Fibroblast of lung (primary cell): ENCODE data around the gene ZFR. TPM values are rescaled to one million over a fixed set of nuclear protein-coding genes. Genes with fewer than 3 reads are reported as not detected.

Experiments used
- DNase-seq, 2 donors: peaks; one replicate each; pipeline versions ENCODE4 v3.0.0 to v3.0.0-alpha.2; 2010; ENCODE audit warnings: low read depth in 2 of 2
- H2AFZ ChIP-seq: 2 replicates; pipeline ENCODE4 v1.5.1; 2012; ENCODE audit warnings: low read length, control low read depth, inconsistent platforms
- H3K27ac ChIP-seq: 2 replicates; pipeline ENCODE4 v1.5.1; 2011; ENCODE audit warnings: low read length, control low read depth; ENCODE audit not compliant: insufficient read depth
- H3K27me3 ChIP-seq: 2 replicates; pipeline ENCODE4 v1.5.1; 2011; ENCODE audit warnings: mild to moderate bottlenecking, low read length; ENCODE audit not compliant: control insufficient read depth, insufficient read depth
- H3K36me3 ChIP-seq: 2 replicates; pipeline ENCODE4 v1.5.1; 2011; ENCODE audit warnings: low read length; ENCODE audit not compliant: control insufficient read depth, insufficient read depth
- H3K4me1 ChIP-seq: 2 replicates; pipeline ENCODE4 v1.5.1; 2011; ENCODE audit warnings: low read length; ENCODE audit not compliant: control insufficient read depth, insufficient read depth; ENCODE audit errors: extremely low read depth
- H3K4me2 ChIP-seq: 2 replicates; pipeline ENCODE4 v1.5.1; 2011; ENCODE audit warnings: low read length, control low read depth; ENCODE audit not compliant: insufficient read depth; ENCODE audit errors: extremely low read depth
- H3K4me3 ChIP-seq, 4 experiments: fragments of 200-600 bp in 1 of 4; sonication (generic) in 1 of 4; replicated peaks in 1 of 4; 2 replicates each; pipeline ENCODE4 v1.5.1; 2011 to 2016; ENCODE audit warnings: low read length in 4 of 4, low read depth in 3 of 4, mild to moderate bottlenecking in 3 of 4, control low read depth in 2 of 4, inconsistent platforms in 1 of 4, mixed read lengths in 1 of 4; ENCODE audit not compliant: insufficient read depth in 1 of 4; ENCODE audit errors: control extremely low read depth in 1 of 4
- H3K79me2 ChIP-seq: 2 replicates; pipeline ENCODE4 v1.5.1; 2012; ENCODE audit warnings: mild to moderate bottlenecking, low read length, inconsistent platforms; ENCODE audit not compliant: control insufficient read depth, insufficient read depth
- H3K9ac ChIP-seq: 2 replicates; pipeline ENCODE4 v1.5.1; 2011; ENCODE audit warnings: mild to moderate bottlenecking, low read length, control low read depth; ENCODE audit not compliant: insufficient read depth
- H3K9me3 ChIP-seq: 2 replicates; pipeline ENCODE4 v1.5.1; 2012; ENCODE audit warnings: low read depth, low read length; ENCODE audit not compliant: control insufficient read depth, insufficient read depth
- H4K20me1 ChIP-seq: 2 replicates; pipeline ENCODE4 v1.5.1; 2011; ENCODE audit warnings: low read length; ENCODE audit not compliant: control insufficient read depth, insufficient read depth; ENCODE audit errors: extremely low read depth
- EZH2 ChIP-seq: IDR thresholded peaks from 2 replicates; pipeline ENCODE4 v1.5.1; 2012; ENCODE audit warnings: low read length, control low read depth, mild to moderate bottlenecking; ENCODE audit errors: missing control alignments
- polyA plus RNA-seq, 2 donors: library from polyadenylated mRNA; depleted of rRNA in 1 of 2; stranded (reverse) in 1 of 2; unstranded in 1 of 2; fragments of >200 nt; gene quantifications; 2 replicates each; pipeline ENCODE4 v1.2.1, GENCODE V29; 2011 to 2012; ENCODE audit warnings: missing spikeins in 1 of 2
- total RNA-seq: library from RNA; depleted of rRNA; stranded (reverse); fragments of >200 nt; gene quantifications from 2 replicates; pipeline ENCODE4 v1.2.1, GENCODE V29; 2014
- TF ChIP-seq, protein P1 (sequence below), 2 donors: IDR thresholded peaks in 1 of 2; conservative IDR thresholded peaks in 1 of 2; 1 replicate in 1 of 2; 2 replicates in 1 of 2; pipeline ENCODE4 v1.5.1; 2011 to 2012; ENCODE audit warnings: low read length in 2 of 2, control low read depth in 1 of 2, inconsistent platforms in 1 of 2, low read depth in 1 of 2, mild to moderate bottlenecking in 1 of 2

Gene ZFR
- total and polyA plus RNA-seq, 2 donors (not counting 1 experiment from before 2014, with no cell fraction given) = 56.8 to 113 TPM

DNA sequence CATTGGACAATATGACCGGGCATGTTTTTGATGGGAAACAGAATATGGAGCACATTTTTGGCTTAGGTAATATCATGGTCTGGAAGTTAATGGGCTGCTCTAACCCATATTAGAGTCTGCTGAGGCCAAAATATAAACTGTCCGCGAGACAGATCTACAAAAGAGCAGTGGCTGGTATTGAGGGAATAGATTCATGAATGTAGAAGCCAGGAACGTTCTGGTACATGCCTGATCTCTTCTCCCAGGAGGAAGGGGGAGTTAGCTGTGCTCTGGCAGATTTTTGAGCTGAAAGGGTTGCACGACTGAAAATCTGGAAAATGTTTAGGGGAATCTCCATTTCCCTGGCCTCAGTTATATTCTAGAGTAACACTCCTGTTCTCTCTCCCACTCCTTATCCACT lies 42.9 kb upstream of the ZFR start:
- Histone ChIP-seq H3K9ac (no peak overlapping the region), H4K20me1 (no peaks in the 10 kb centered on the region), H3K27ac (no peak overlapping the region), H3K36me3 (no peaks in the 10 kb centered on the region), H3K4me2 (no peak overlapping the region), H2AFZ (no peak overlapping the region), H3K9me3 (no peaks in the 10 kb centered on the region), H3K79me2 (no peaks in the 10 kb centered on the region), H3K27me3 (no peaks in the 10 kb centered on the region), H3K4me3 (no peak overlapping the region), H3K4me1 (peaks cover 4% of the 10 kb centered on the region)
- TF ChIP-seq, protein P1, sequence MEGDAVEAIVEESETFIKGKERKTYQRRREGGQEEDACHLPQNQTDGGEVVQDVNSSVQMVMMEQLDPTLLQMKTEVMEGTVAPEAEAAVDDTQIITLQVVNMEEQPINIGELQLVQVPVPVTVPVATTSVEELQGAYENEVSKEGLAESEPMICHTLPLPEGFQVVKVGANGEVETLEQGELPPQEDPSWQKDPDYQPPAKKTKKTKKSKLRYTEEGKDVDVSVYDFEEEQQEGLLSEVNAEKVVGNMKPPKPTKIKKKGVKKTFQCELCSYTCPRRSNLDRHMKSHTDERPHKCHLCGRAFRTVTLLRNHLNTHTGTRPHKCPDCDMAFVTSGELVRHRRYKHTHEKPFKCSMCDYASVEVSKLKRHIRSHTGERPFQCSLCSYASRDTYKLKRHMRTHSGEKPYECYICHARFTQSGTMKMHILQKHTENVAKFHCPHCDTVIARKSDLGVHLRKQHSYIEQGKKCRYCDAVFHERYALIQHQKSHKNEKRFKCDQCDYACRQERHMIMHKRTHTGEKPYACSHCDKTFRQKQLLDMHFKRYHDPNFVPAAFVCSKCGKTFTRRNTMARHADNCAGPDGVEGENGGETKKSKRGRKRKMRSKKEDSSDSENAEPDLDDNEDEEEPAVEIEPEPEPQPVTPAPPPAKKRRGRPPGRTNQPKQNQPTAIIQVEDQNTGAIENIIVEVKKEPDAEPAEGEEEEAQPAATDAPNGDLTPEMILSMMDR (conservative IDR thresholded peaks at IDR 0.05 in 1 of 2, IDR thresholded peaks at IDR 0.05 in 1 of 2; ENCODE audit: low read depth in 1 of 2, low read length in 2 of 2) = no peak
- TF ChIP-seq EZH2 = no peak
- DNase-seq = no peak

DNA sequence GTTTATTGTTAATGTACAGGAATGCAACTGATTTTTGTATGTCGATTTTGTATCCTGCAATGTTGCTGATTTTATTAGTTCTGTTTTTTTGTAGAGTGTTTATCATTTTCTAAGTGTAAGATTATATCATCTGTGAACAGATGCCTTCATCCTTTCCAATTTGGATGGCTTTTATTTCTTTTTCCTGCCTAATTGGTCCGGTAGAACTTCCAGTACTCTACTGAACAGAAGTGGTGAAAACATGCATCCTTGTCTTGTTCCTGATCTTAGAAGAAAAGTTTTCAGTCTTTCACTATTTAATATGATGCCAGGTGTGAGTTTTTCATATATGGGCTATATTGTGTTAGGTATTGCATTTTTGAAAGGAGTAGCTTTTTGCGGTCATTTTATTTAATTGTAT lies 42.5 kb upstream of the ZFR start:
- Histone ChIP-seq H3K4me3 (no peak overlapping the region), H3K27ac (no peak overlapping the region), H4K20me1 (no peaks in the 10 kb centered on the region), H3K36me3 (no peaks in the 10 kb centered on the region), H2AFZ (no peak overlapping the region), H3K4me1 (peaks cover 4% of the 10 kb centered on the region), H3K9ac (no peak overlapping the region), H3K27me3 (no peaks in the 10 kb centered on the region), H3K79me2 (no peaks in the 10 kb centered on the region), H3K4me2 (no peak overlapping the region), H3K9me3 (no peaks in the 10 kb centered on the region)
- no peak for DNase-seq
- TF ChIP-seq EZH2 = no peak
- TF ChIP-seq, protein P1 (conservative IDR thresholded peaks at IDR 0.05 in 1 of 2, IDR thresholded peaks at IDR 0.05 in 1 of 2; ENCODE audit: low read depth in 1 of 2, low read length in 2 of 2) = no peak

DNA sequence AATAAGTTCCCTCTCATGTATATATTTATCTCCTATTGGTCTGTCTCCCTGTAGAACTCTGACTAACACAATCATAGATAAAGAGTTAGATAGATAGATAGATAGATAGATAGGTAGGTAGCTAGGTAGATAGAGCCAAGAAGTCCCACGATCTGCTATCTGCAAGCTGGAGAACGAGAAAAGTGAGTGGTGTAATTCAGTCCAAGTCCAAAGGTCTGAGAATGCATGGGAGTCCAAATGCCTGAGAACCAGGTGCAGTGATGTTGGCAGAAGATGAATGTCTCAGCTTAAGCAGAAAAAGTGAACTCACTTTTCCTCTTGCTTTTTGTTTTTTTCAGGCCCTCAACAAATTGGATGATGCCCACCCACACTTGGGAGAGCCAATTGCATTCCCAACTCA lies 37.7 kb upstream of the ZFR start:
- no peaks in the 10 kb centered on the region for H3K36me3 ChIP-seq
- H3K9ac ChIP-seq = no peak overlapping the region
- no peaks in the 10 kb centered on the region for H3K27me3 ChIP-seq
- H3K27ac ChIP-seq = no peak overlapping the region
- no peaks in the 10 kb centered on the region for H4K20me1 ChIP-seq
- TF ChIP-seq, protein P1 (conservative IDR thresholded peaks at IDR 0.05 in 1 of 2, IDR thresholded peaks at IDR 0.05 in 1 of 2; ENCODE audit: low read depth in 1 of 2, low read length in 2 of 2) = no peak
- no peak for TF ChIP-seq EZH2
- no peak for DNase-seq
- H3K4me2 ChIP-seq = no peak overlapping the region
- no peaks in the 10 kb centered on the region for H3K9me3 ChIP-seq
- no peaks in the 10 kb centered on the region for H3K4me1 ChIP-seq
- no peak overlapping the region for H3K4me3 ChIP-seq
- no peak overlapping the region for H2AFZ ChIP-seq
- no peaks in the 10 kb centered on the region for H3K79me2 ChIP-seq
